ENCODE results near the gene KRT86.

- no peak for TF ChIP-seq EZH2 (IDR thresholded peaks at IDR 0.05; ENCODE audit: low read length, missing control alignments)
- no peak for TF ChIP-seq CTCF (conservative IDR thresholded peaks at IDR 0.05 in 1 of 2, IDR thresholded peaks at IDR 0.05 in 1 of 2; ENCODE audit: low read depth in 1 of 2, low read length in 2 of 2)
Measured at GRCh38 chr12:52247622-52248540, 26.6 kb upstream of the KRT86 start.
